Measurements from ENCODE around the gene PRKCA.
A peak's percentile ranks its signal among the peaks of the same experiment; 100 is the strongest.

The PRKCA gene

DNA sequence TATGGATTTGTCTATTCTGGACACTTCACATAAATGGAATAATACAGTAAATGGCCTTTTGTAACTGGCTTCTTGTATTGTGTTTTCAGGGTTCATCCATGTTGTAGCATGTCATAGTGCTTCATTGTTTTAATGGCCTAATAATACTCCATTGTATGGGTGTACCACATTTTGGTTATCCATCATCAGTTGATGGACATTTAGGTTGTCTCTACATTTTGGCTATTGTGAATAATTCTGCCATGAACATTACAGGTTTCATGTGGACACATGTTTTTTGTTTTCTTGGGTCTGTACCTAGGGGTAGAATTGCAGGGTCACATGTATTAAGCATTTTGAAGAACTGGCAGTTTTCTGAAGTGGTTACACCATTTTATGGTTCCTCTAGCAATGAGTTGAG, 309.0 kb downstream of the PRKCA start:
- no peak for TF ChIP-seq GATA3 (IDR thresholded peaks at IDR 0.05; ENCODE audit: low read depth, low read length)
- TF ChIP-seq GATA2 (IDR thresholded peaks at IDR 0.05; ENCODE audit: low read depth, low read length), result no peak

DNA sequence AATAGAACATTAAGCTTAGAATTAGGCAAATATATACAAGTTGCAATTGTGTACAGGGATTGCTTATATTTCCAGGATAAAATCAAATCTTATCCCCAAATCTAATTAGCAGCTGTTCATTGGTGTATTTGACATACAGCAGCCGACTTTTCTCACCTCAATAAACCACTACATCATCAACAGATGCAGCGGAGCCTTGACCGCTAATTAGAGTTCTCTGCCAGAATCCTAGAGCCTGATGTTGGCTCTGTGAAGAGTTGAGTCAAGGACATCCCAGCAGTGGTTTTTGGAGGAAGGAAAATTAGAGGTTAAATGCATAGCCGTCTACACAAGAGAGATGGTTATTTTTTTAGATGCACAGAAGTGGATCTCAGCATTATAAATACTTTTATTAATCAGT, 310.6 kb downstream of the PRKCA start:
- TF ChIP-seq GATA3 (IDR thresholded peaks at IDR 0.05; ENCODE audit: low read depth, low read length) (no peak), GATA2 (IDR thresholded peaks at IDR 0.05; ENCODE audit: low read depth, low read length) (no peak)

DNA sequence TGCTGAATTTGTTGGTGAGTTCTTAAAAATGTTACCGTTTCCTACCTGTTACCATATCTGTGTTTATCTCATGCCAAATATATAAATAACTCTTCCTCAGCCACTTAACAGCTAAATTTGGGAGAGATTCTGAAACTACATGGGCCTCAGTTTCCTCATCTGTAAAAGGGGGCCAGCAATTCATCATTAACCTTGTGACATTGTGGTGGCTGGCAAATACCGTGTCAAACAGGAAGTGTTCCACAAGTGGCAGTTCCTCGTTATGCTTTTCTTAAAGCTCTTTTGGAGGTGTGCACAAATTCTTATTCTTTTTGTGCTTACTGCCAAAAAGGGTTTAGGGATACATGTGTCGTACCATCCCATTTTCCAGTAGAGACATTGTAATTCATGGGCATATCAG, 312.1 kb downstream of the PRKCA start:
- TF ChIP-seq GATA3 (IDR thresholded peaks at IDR 0.05; ENCODE audit: low read depth, low read length) (no peak), GATA2 (IDR thresholded peaks at IDR 0.05; ENCODE audit: low read depth, low read length) (no peak)

DNA sequence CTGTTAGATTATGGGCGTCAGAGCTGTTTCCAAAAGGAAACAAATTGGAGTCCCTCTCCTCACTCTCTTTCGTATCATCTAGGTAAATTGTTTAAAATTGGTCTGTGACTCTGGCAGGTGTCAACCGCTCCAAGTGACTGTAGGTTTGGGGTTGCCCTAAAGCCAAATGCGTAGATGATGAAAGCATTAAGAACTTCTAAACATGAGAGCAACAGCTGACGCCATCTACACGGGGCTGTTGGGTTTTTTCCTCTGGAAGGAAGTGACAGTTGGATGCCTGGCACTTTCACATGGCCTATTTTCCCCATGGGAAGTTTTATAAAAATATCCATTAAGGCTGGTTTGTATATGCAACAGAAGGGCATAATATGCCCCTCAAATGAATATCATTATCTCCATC, 316.8 kb downstream of the PRKCA start:
- TF ChIP-seq GATA2 (IDR thresholded peaks at IDR 0.05; ENCODE audit: low read depth, low read length) (no peak), GATA3 (IDR thresholded peaks at IDR 0.05; ENCODE audit: low read depth, low read length) (no peak)

DNA sequence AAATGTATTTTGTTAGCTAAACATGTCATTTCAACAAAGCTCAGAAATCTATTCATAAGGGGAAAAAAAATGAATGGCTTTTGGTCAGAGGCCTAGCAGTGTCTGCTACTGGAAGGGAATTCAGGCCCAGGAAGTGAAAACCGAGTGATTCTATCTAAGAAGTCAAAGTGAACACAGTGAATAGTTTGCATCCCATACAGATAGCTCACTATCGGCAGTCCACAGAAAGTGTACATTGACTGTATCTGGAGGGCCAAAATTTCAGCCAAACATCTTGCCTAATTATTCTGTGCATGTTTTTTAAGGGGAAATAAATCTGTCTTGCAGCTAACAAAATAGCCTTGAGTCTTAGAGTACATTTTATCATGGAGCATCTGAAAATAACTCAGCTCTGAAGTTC, 318.1 kb downstream of the PRKCA start:
- no peak for TF ChIP-seq GATA3 (IDR thresholded peaks at IDR 0.05; ENCODE audit: low read depth, low read length)
- no peak for TF ChIP-seq GATA2 (IDR thresholded peaks at IDR 0.05; ENCODE audit: low read depth, low read length)

DNA sequence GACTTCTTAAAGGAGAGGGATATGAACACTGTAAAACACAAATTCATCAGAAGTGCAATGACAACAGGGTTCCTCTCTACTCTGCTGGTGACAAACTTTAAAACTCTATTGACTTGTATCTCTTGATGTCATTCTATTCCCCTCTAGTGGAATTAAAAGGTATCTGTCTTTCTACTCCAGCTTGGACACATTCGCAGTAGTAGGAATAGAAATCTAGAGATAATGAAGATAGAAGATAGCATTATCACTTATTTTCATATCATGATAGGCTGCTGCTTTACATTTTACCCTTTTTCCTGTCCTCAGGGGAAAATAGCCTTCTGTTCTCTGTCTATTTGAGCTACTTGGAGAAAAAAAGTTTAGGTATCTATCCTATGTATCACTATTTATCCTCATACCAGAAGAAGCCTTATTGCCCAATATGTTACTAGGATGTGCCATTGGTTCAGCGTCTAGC, 322.9 kb downstream of the PRKCA start:
- TF ChIP-seq GATA3 (IDR thresholded peaks at IDR 0.05; ENCODE audit: low read depth, low read length) (peak; percentile 68; the same call in 1 of the 2 replicates), GATA2 (IDR thresholded peaks at IDR 0.05; ENCODE audit: low read depth, low read length) (peak; percentile 31; the same call in 1 of the 2 replicates)

DNA sequence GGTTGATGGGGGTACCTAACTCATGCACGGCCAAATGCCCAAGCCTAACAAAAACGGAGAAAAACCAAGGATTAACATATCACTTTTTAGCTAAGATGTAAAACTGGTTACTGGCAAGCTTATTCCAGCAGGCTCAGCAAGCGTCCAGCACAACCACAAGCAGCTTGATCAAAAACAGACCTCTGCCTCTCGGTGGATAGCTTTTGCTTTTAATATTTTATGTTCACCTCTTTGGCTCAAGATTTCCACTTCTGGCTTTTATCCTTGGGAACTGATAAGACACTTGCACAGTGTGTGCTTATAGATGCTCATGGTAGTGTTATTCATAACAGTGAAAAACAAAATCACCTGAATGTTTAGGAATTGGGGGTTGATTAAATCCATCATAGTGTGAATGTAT, 325.6 kb downstream of the PRKCA start:
- TF ChIP-seq GATA2 (IDR thresholded peaks at IDR 0.05; ENCODE audit: low read depth, low read length), result peak; percentile 37; the same call in 1 of the 2 replicates
- TF ChIP-seq GATA3 (IDR thresholded peaks at IDR 0.05; ENCODE audit: low read depth, low read length), result no peak

DNA sequence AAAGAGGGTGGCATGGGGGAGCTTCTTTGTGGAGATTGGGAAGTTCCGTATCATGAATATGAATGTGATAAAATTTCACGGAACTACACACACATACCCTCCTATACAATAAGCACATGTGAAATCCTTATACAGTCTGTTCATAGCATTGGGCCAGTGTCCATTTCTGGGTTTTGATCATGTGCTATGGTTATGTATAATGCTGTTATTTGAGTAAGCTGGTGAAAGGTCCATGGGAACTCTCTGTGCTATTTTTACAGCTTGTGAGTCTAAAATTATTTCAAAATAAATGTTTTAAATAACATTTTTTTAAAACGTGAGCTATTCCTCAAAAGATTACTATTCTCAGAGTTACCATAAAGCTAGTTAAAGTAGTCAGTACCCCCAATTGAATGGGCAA, 327.3 kb downstream of the PRKCA start:
- no peak for TF ChIP-seq GATA3 (IDR thresholded peaks at IDR 0.05; ENCODE audit: low read depth, low read length)
- no peak for TF ChIP-seq GATA2 (IDR thresholded peaks at IDR 0.05; ENCODE audit: low read depth, low read length)

DNA sequence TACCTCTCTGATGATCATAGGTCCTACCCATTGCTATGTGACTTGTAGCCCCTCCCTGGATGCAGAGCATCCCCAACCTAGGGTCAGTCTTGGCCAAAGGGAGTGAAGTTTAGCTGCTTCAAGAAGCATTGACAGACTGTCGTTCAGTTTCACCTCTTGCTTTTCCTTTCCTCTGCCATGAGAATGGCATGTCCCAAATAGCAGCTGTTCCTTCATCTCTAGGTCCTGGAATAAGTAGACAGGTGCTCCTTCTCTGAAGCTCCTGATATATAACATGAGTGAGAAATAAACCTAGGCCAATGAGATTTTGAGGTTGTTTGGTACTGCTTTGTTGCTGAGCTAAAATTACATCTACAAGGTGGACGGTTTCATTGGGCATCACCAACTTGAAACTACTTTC, 328.0 kb downstream of the PRKCA start:
- TF ChIP-seq GATA2 (IDR thresholded peaks at IDR 0.05; ENCODE audit: low read depth, low read length) (no peak), GATA3 (IDR thresholded peaks at IDR 0.05; ENCODE audit: low read depth, low read length) (no peak)

DNA sequence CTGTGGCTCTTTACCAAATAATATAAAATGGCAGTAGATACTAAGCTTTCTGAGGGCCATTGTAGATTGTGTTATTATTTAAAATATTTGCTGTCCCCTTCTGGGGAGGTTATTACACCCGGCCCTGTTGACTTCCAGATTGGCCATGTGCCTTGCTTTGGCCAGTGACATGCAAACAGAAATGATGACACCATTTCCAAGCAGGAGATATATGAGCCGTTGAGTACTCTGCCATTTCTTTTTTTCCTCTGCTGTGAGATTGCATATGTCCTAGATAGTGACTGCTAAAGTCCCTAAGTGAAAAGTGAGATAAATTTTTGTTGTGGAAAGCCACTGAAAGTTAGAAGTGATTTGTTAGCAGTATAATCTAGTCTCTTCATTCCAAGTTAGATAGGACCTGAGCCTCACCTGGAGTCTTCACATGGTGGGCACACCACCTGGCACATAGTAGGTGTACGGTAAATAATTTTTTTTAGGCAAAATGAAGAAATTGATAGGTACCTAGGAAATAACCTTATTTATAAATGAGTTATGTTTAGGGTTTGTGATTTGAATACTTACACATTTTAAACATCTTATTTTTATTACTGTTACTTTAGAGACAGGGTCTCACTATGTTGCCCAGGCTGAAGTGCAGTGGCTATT, 328.5 kb downstream of the PRKCA start:
- no peak for TF ChIP-seq GATA3 (IDR thresholded peaks at IDR 0.05; ENCODE audit: low read depth, low read length)
- no peak for TF ChIP-seq GATA2 (IDR thresholded peaks at IDR 0.05; ENCODE audit: low read depth, low read length)

DNA sequence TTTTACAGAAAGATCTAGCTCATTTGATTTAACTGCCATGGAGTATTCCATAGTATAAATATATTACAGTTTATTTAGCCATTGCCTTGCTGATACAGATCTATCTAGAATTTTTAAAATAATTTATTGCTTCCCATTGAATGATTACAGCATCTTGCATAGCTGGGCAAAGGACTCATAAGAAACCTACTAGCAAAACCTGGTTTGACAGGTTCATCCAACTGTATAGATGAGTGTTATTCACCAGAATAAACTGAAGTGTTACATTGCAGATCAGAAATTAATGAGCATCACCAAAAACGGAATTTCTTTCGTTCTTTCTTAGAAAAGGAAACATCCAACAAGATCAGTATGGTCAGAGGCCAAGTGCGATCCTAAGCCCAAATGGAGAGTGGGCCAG, 330.3 kb downstream of the PRKCA start:
- no peak for TF ChIP-seq GATA3 (IDR thresholded peaks at IDR 0.05; ENCODE audit: low read depth, low read length)
- TF ChIP-seq GATA2 (IDR thresholded peaks at IDR 0.05; ENCODE audit: low read depth, low read length), result no peak

DNA sequence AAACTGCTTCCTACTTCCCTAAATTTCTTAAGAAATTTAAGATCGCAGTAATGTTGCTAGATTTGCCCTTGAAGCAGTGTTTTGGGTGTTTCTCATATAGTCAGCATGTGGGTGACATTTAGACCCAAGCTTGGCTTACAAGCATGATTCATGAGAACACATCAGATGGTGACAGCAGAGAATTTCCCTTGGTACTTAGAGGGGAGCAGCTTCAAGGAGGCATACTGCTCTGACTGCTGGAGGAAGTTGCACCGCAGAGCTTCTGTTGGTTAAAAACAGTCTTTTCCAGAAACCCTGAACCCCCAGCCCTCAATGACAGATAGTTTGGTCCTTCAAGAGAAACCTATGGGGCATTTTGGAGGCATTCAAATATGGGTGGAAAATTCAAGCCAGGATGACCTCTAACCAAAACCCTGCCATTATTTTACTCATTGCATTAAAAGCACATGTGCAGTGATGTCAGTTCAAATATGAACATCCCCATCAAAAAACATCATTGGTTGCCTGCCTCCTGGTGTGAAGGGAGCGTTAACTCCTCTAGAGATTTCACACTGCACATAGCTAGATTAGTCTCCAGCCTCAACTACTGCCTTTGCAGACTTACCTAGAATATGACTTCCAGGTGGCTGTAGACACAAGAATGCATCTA, 331.0 kb downstream of the PRKCA start:
- TF ChIP-seq GATA3 (IDR thresholded peaks at IDR 0.05; ENCODE audit: low read depth, low read length) (no peak), GATA2 (IDR thresholded peaks at IDR 0.05; ENCODE audit: low read depth, low read length) (no peak)

DNA sequence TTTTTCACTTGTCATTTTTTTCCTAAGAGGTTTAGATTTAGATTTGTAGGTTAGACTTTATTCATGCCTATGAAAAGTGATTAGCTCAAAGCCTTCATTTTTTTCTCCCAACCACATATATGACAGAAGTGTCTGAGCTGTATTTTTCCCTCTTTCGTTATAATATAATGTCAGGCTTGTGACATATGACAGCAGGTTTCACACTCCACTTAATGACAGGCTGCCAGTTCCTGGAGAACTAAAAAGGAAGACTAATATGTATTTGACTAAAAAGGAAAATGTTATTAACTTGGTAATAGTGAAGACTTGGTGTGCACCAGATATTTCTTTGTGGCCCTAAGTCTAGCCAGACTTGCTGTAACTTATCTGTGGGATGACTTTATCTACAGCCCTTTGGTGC, 331.8 kb downstream of the PRKCA start:
- no peak for TF ChIP-seq GATA3 (IDR thresholded peaks at IDR 0.05; ENCODE audit: low read depth, low read length)
- TF ChIP-seq GATA2 (IDR thresholded peaks at IDR 0.05; ENCODE audit: low read depth, low read length), result no peak

DNA sequence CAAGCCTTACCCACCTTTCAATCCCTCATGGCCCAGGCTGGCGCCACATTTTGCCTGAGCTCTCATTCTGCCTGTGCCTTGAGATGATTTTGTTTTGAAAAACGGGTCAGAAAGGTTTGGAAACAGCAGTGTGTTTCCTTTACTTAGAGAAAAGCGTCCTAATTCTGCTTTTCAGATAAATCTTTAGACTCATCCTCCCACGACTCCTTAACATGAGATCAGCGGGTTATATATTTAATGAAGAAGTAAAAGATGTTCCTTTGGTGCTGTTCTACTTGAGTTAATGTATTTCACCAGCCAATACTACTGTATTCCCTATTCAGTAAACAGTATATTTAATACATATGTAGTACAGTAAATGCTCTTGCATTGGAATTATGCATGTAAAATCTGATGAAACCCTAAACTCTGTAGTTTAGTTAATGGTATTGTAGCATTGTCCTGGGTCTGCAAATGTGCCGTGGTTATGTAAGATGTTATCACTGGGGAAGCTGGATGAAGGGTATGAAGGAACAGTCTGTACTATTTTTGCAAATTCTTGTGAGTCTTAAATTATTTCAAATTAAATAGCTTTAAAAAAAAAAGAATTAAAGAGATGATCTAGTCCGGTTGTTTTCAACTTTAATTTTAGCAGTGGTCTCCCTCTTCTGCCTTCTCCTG, 333.1 kb downstream of the PRKCA start:
- 0 out of 2 replicates have a peak, but pooled peaks have one; percentile 13 for TF ChIP-seq GATA3 (IDR thresholded peaks at IDR 0.05; ENCODE audit: low read depth, low read length)
- no peak for TF ChIP-seq GATA2 (IDR thresholded peaks at IDR 0.05; ENCODE audit: low read depth, low read length)

DNA sequence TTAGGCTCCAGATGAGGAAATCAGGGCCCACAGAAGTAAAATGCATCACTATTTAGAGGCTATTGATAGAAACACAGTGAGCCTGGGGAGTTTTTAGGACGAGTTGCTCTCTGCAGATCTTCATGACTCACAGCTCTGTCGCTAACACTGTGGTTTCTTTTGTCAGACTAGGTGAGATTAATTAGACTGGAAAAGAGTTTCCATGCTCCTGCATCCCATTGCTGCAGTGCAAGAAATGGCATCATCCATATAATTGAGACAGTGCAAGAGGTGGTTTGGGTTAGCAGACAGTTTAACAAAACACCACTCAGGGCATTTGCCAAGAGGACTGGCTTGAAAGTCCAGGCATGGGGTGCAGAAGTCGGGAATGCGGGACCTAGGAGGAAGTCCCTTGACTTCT, 333.7 kb downstream of the PRKCA start:
- TF ChIP-seq GATA2 (IDR thresholded peaks at IDR 0.05; ENCODE audit: low read depth, low read length), result no peak
- TF ChIP-seq GATA3 (IDR thresholded peaks at IDR 0.05; ENCODE audit: low read depth, low read length), result no peak

Data from SH-SY5Y (cell line).